ENCODE data around the gene ANKRD62.

GRCh38 chr18:12059334-12060181, 34.1 kb upstream of the ANKRD62 start:
- no peak for TF ChIP-seq CTCF (IDR thresholded peaks at IDR 0.05)
- TF ChIP-seq TCF7L2 (IDR thresholded peaks at IDR 0.05; ENCODE audit: low read depth, low read length): no peak
- no peak for TF ChIP-seq POLR2AphosphoS5 (IDR thresholded peaks at IDR 0.05; ENCODE audit: low read depth, low read length)
- TF ChIP-seq SIN3A (IDR thresholded peaks at IDR 0.05; ENCODE audit: borderline replicate concordance, insufficient read depth, low read depth, low read length): no peak
- no peak for TF ChIP-seq REST (IDR thresholded peaks at IDR 0.05; ENCODE audit: insufficient read depth in 1 of 2, low read depth in 2 of 2, low read length in 1 of 2)

Measured in Panc1 (cell line).